Fibroblast of peridontal ligament (primary cell): ENCODE results near the gene CAMK2D.

Source experiments
- DNase-seq: peaks from one replicate; pipeline ENCODE4 v3.0.0-alpha.2; 2010; ENCODE audit errors: extremely low read depth

CAMK2D gene

GRCh38 chr4:113637823-113638561 lies 123.5 kb downstream of the CAMK2D start:
- no peak for DNase-seq

GRCh38 chr4:113637363-113637762 lies 124.2 kb downstream of the CAMK2D start:
- DNase-seq, result peak; percentile 75

- peak; percentile 60 for DNase-seq
Observed at GRCh38 chr4:113636877-113637276, 124.7 kb downstream of the CAMK2D start.

- DNase-seq, result no peak
Observed at GRCh38 chr4:113636438-113636818, 125.1 kb downstream of the CAMK2D start.

- peak; percentile 86 for DNase-seq
Observed at GRCh38 chr4:113635739-113636437, 125.7 kb downstream of the CAMK2D start.

- no peak for DNase-seq
Observed at GRCh38 chr4:113634081-113634969, 127.2 kb downstream of the CAMK2D start.

- no peak for DNase-seq
Observed at GRCh38 chr4:113633467-113633866, 128.1 kb downstream of the CAMK2D start.

- no peak for DNase-seq
Observed at GRCh38 chr4:113628711-113629110, 132.8 kb downstream of the CAMK2D start.

- no peak for DNase-seq
Observed at GRCh38 chr4:113627321-113627720, 134.2 kb downstream of the CAMK2D start.

- DNase-seq, result no peak
Observed at GRCh38 chr4:113625902-113626301, 135.6 kb downstream of the CAMK2D start.

- no peak for DNase-seq
Observed at GRCh38 chr4:113623274-113623894, 138.2 kb downstream of the CAMK2D start.

- DNase-seq, result no peak
Observed at GRCh38 chr4:113621633-113622032, 139.9 kb downstream of the CAMK2D start.

GRCh38 chr4:113620032-113620431 lies 141.5 kb downstream of the CAMK2D start:
- DNase-seq, result no peak

GRCh38 chr4:113619526-113619925 lies 142.0 kb downstream of the CAMK2D start:
- no peak for DNase-seq

GRCh38 chr4:113618205-113618604 lies 143.3 kb downstream of the CAMK2D start:
- peak; percentile 58 for DNase-seq

- DNase-seq, result no peak
Observed at GRCh38 chr4:113617195-113617594, 144.3 kb downstream of the CAMK2D start.

- no peak for DNase-seq
Observed at GRCh38 chr4:113616443-113616842, 145.1 kb downstream of the CAMK2D start.

- no peak for DNase-seq
Observed at GRCh38 chr4:113614414-113614813, 147.1 kb downstream of the CAMK2D start.

- no peak for DNase-seq
Observed at GRCh38 chr4:113613503-113613902, 148.0 kb downstream of the CAMK2D start.

- DNase-seq, result no peak
Observed at GRCh38 chr4:113610537-113610936, 151.0 kb downstream of the CAMK2D start.

- DNase-seq, result no peak
Observed at GRCh38 chr4:113607998-113608397, 153.5 kb downstream of the CAMK2D start.
